Heart left ventricle (tissue), 16 donors: Measurements from ENCODE around the gene RSAD2. TPM values are rescaled to one million over a fixed set of nuclear protein-coding genes. Genes with fewer than 3 reads are reported as not detected.
"Not testable (repeated sequence)": the region's sequence is repeated elsewhere in the genome, so short reads cannot be mapped to it uniquely, and the experiment has no call there.

Source experiments
- ATAC-seq, 4 donors: fragments of 200-7000 bp; cut with Tn5 transposase; one replicate each; pipeline ENCODE4 v1.9.1; 2020 to 2022; ENCODE audit warnings: moderate library complexity in 4 of 4, mild to moderate bottlenecking in 3 of 4, moderate number of reproducible peaks in 1 of 4
- DNase-seq, 5 donors: peaks; one replicate each; pipeline ENCODE4 v3.0.0-alpha.2; 2020
- H3K27ac ChIP-seq, 12 donors: fragments of 200-600 bp; sonication (generic) in 4 of 12; one replicate each; pipeline versions ENCODE4 v1.5.0 to v1.8.0; 2016 to 2022; ENCODE audit warnings: mild to moderate bottlenecking in 2 of 12
- H3K27me3 ChIP-seq, 9 donors: fragments of 200-600 bp; sonication (generic) in 2 of 9; one replicate each; pipeline versions ENCODE4 v1.5.1 to v1.8.0; 2016 to 2022; ENCODE audit warnings: mild to moderate bottlenecking in 3 of 9
- H3K36me3 ChIP-seq, 9 donors: fragments of 200-600 bp; sonication (generic) in 2 of 9; one replicate each; pipeline versions ENCODE4 v1.5.0 to v1.8.0; 2018 to 2022; ENCODE audit warnings: mild to moderate bottlenecking in 2 of 9
- H3K4me1 ChIP-seq, 12 donors: fragments of 200-600 bp; sonication (generic) in 4 of 12; one replicate each; pipeline versions ENCODE4 v1.5.0 to v1.8.0; 2016 to 2022; ENCODE audit warnings: mild to moderate bottlenecking in 3 of 12
- H3K4me3 ChIP-seq, 12 donors: fragments of 200-600 bp; sonication (generic) in 4 of 12; one replicate each; pipeline versions ENCODE4 v1.5.0 to v1.8.0; 2017 to 2022; ENCODE audit warnings: mild to moderate bottlenecking in 9 of 12, moderate library complexity in 4 of 12
- H3K9me3 ChIP-seq, 12 donors: fragments of 200-600 bp; sonication (generic) in 4 of 12; one replicate each; pipeline versions ENCODE4 v1.5.0 to v1.8.0; 2016 to 2022; ENCODE audit warnings: mild to moderate bottlenecking in 1 of 12
- CTCF ChIP-seq, 12 donors: fragments of 200-600 bp; sonication (generic) in 4 of 12; IDR thresholded peaks; one replicate each; pipeline versions ENCODE4 v1.5.0 to v1.8.0; 2018 to 2022; ENCODE audit warnings: antibody characterized with exemption in 12 of 12, mild to moderate bottlenecking in 5 of 12
- POLR2A ChIP-seq, 2 donors: fragments of 450-650 bp; IDR thresholded peaks; one replicate each; pipeline ENCODE4 v1.6.1; 2017; ENCODE audit warnings: antibody characterized with exemption in 2 of 2, mild to moderate bottlenecking in 2 of 2, moderate library complexity in 2 of 2
- WGBS, 4 donors: extraction: QIAGEN DNeasy Blood & Tissue Kit in 2 of 4; methylation state at CpG; one replicate each; pipeline versions ENCODE4 v1.1.5 to v1.1.7; 2013 to 2018; 5-methylcytosine and 5-hydroxymethylcytosine counted together
- intact Hi-C, 10 donors: fragments of 100-400 bp; cut with DNase I; formaldehyde crosslinking; loops; one replicate each; pipeline versions ENCODE4 v1.11.1 to v1.14.2; 2022
- polyA plus RNA-seq, 2 donors: library from polyadenylated mRNA; stranded (reverse); fragments of 200-250 nt; gene quantifications; one replicate each; pipeline ENCODE4 v1.2.3, GENCODE V29; 2013
- total RNA-seq, 9 donors: library from RNA; depleted of rRNA in 2 of 9; stranded (reverse); fragments of >200 nt in 2 of 9; fragmentation: NEBNext Ultra II Directional in 3 of 9; extraction: Animal tissue kit (Norgen Biotek cat#: 25700) in 3 of 9; gene quantifications; one replicate each; pipeline versions ENCODE4 v1.1.0 to v1.2.4, GENCODE V29; 2016 to 2023
- donor health status: ischemic (EF 13 %, LVEDD 7.1; RV severe dilation, severe dysfunction).
- donor health status: healthy with polysubstance abuse.
- donor health status: DM: no; HTN: yes; CAD: no.
- donor health status: DM: no; HTN: no; CAD: no.
- donor health status: ischemic (EF 25% LVEDD 6.9; RV normal size, moderate dysfunction).
- donor health status: ischemic (EF 25% LVEDD 5.7; RV mildly dilated, moderate dysfunction).
- donor health status: healthy.
- donor health status: DM: yes; HTN: yes; CAD: no.
- donor health status: ischemic (EF 35%, LVEDD 5.7; RV mildly dilated, moderate dysfunction).
- donor health status: nonischemic (EF 11% LVEDD 7.7; RV severe dilation, severe dysfunction).
- donor health status: DM: yes; HTN: yes; CAD: no.
- donor health status: PGD.
- donor health status: ischemic (EF 29% LVEDD 5.4; RV normal size, mild dysfunction).
- donor health status: nonischemic (EF 23%, LVEDD 6.1; RV moderate dilation, normal function).

RSAD2 gene
- total and polyA plus RNA-seq, 11 donors = 1.2 to 18.0 (median 4.7) TPM

GRCh38 chr2:6855860-6856547 is 21.6 kb upstream of the RSAD2 start:
- H3K4me3 ChIP-seq = no peak overlapping the region
- H3K27ac ChIP-seq = no peak overlapping the region
- intact Hi-C loops = no loop called here
- H3K36me3 ChIP-seq = peaks cover 2 to 94% (median 29%) of the 10 kb centered on the region in 9 donors
- no peak for TF ChIP-seq CTCF (IDR thresholded peaks at IDR 0.05)
- no peak for TF ChIP-seq POLR2A (IDR thresholded peaks at IDR 0.05)
- ATAC-seq (no peak), DNase-seq (no peak)
- H3K9me3 ChIP-seq = peaks cover 0 to 31% (median 7%) of the 10 kb centered on the region in 12 donors
- H3K27me3 ChIP-seq = no peaks in the 10 kb centered on the region
- H3K4me1 ChIP-seq = no peaks in the 10 kb centered on the region

DNA sequence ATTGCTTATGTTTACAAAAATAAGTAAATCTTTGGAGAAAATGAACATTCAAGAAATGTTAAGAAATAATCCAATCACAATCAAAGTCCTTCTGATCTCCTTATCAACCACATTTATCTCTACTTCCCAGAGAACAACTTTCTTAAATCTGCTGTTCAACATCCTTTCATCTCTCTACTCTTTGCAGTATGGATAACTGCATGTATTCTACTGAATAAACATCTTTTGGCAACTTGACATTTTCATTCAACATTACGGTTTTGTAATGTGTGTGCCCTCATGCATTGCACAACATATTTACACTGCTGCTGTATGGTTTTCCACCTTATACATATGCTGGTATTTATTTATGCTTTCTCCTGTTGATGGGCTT is 21.0 kb upstream of the RSAD2 start:
- WGBS, 4 donors = 87 to 98% (median 90%) methylated on average over 1 of the region's 1 CpG
- ATAC-seq = no peak
- H3K4me3 ChIP-seq = no peak overlapping the region
- no peak for TF ChIP-seq CTCF (IDR thresholded peaks at IDR 0.05)
- H3K27me3 ChIP-seq = no peaks in the 10 kb centered on the region
- H3K9me3 ChIP-seq = peaks cover 0 to 27% (median 7%) of the 10 kb centered on the region in 12 donors
- H3K36me3 ChIP-seq = peaks cover 0 to 94% (median 25%) of the 10 kb centered on the region in 9 donors
- H3K4me1 ChIP-seq = no peaks in the 10 kb centered on the region
- H3K27ac ChIP-seq = no peak overlapping the region
- intact Hi-C loops = no loop called here
- DNase-seq = no peak

- peaks cover 0 to 92% (median 17%) of the 10 kb centered on the region in 9 donors for H3K36me3 ChIP-seq
- H3K4me1 ChIP-seq, intact Hi-C loops, H3K27ac ChIP-seq, DNase-seq, H3K27me3 ChIP-seq, H3K4me3 ChIP-seq, ATAC-seq: not testable (repeated sequence)
- peaks cover 0 to 27% (median 7%) of the 10 kb centered on the region in 12 donors for H3K9me3 ChIP-seq
- 94 to 99% (median 98%) methylated on average over 4 of the region's 4 CpGs for WGBS, 4 donors
Measured at GRCh38 chr2:6858466-6859027, 19.0 kb upstream of the RSAD2 start.

GRCh38 chr2:6860296-6860695 is 17.3 kb upstream of the RSAD2 start:
- TF ChIP-seq CTCF (IDR thresholded peaks at IDR 0.05) (no peak), POLR2A (IDR thresholded peaks at IDR 0.05) (no peak)
- intact Hi-C loops = no loop called here
- H3K9me3 ChIP-seq = peaks cover 0 to 27% (median 7%) of the 10 kb centered on the region in 12 donors
- no peak overlapping the region for H3K27ac ChIP-seq
- WGBS, 4 donors = 90 to 98% (median 98%) methylated on average over 3 of the region's 3 CpGs
- no peaks in the 10 kb centered on the region for H3K27me3 ChIP-seq
- ATAC-seq (no peak), DNase-seq (no peak)
- no peak overlapping the region for H3K4me3 ChIP-seq
- peaks cover 0 to 24% (median 12%) of the 10 kb centered on the region in 12 donors for H3K4me1 ChIP-seq
- peaks cover 0 to 79% (median 17%) of the 10 kb centered on the region in 9 donors for H3K36me3 ChIP-seq
